ENCODE measurements around the gene DPF3. TPM values are rescaled to one million over a fixed set of nuclear protein-coding genes. Genes with fewer than 3 reads are reported as not detected.

DPF3 gene
- total RNA-seq, 2 donors from 2014 or later = 11.0 TPM; not detected in 1

DNA sequence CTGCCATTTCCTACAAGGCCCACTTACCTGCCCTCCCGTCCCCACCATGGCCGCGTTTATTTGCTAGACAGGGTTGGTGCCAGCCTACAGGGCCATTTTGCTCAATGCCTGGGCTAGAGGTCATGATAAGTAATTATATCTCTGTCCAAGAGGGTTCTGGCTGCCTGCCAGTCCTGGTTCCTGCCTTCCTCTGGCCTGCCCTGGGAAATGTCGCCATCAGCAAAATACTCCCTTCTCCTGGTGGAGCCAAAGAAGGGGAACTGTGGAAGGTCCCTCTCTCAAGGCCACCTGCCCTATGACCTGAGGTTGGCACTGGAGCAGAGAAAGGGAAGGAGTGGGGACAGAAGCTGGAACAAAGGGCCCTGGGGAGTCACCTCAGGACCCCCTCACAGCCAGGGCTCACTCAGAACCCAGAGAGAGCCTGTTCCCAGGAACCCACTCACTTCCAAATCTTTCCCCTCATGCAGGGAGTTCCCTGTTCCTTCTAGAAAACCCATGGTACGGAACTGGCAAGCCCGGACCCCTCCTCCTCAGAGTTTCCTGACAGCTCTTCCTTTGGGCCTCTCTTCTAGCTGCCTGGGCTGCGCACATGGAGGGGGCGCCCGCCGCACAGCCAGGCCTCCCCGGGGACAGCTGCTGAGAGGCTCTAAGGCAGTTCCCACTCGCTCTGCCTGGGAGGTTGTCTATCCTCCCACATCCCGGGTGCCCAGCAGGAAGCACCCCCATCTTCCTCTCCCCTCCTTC lies 280.5 kb downstream of the DPF3 start:
- Histone ChIP-seq H3K27ac (no peak overlapping the region), H3K4me3 (no peak overlapping the region), H3K4me1 (replicated peaks) (no peaks in the 10 kb centered on the region), H3K36me3 (no peaks in the 10 kb centered on the region), H3K27me3 (replicated peaks; ENCODE audit: insufficient read depth) (no peaks in the 10 kb centered on the region), H3K9me3 (no peaks in the 10 kb centered on the region)
- WGBS = 74% methylated on average over 12 of the region's 13 CpGs
- no peak for DNase-seq (ENCODE audit: low spot score)
- TF ChIP-seq, protein P1, sequence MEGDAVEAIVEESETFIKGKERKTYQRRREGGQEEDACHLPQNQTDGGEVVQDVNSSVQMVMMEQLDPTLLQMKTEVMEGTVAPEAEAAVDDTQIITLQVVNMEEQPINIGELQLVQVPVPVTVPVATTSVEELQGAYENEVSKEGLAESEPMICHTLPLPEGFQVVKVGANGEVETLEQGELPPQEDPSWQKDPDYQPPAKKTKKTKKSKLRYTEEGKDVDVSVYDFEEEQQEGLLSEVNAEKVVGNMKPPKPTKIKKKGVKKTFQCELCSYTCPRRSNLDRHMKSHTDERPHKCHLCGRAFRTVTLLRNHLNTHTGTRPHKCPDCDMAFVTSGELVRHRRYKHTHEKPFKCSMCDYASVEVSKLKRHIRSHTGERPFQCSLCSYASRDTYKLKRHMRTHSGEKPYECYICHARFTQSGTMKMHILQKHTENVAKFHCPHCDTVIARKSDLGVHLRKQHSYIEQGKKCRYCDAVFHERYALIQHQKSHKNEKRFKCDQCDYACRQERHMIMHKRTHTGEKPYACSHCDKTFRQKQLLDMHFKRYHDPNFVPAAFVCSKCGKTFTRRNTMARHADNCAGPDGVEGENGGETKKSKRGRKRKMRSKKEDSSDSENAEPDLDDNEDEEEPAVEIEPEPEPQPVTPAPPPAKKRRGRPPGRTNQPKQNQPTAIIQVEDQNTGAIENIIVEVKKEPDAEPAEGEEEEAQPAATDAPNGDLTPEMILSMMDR (IDR thresholded peaks at IDR 0.05) = no peak
- TF ChIP-seq POLR2AphosphoS5 (IDR thresholded peaks at IDR 0.05) (no peak), POLR2A (IDR thresholded peaks at IDR 0.05) (no peak)
- intact Hi-C loops (cut with DNase I) = no loop called here

DNA sequence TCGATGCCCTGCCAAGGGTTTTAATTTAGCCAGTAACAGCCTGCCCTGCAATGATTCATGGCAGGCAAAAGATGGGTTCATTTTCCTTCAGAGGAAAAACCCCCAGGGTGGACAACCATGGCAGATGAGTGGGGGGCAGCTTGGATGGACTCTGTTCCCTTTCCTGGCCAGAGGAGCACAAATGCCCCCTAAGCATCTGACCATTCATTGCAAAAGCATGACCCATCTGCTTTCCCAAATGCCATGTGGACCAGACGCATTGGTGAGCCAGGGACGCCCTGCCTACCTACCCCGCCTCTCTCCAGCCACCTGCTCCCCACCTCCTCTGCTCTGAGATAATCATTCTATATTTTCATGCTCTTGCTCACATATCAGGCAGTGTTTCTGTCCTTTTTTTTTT lies 281.9 kb downstream of the DPF3 start:
- WGBS = 91% methylated on average over 4 of the region's 4 CpGs
- intact Hi-C loops (cut with DNase I) = no loop called here
- H3K4me3 ChIP-seq = no peak overlapping the region
- no peaks in the 10 kb centered on the region for H3K9me3 ChIP-seq
- H3K4me1 ChIP-seq (replicated peaks) = no peaks in the 10 kb centered on the region
- TF ChIP-seq POLR2AphosphoS5 (IDR thresholded peaks at IDR 0.05) (no peak), POLR2A (IDR thresholded peaks at IDR 0.05) (no peak)
- TF ChIP-seq, protein P1 (IDR thresholded peaks at IDR 0.05) = no peak
- no peaks in the 10 kb centered on the region for H3K27me3 ChIP-seq (replicated peaks; ENCODE audit: insufficient read depth)
- no peak for DNase-seq (ENCODE audit: low spot score)
- H3K27ac ChIP-seq = no peak overlapping the region
- H3K36me3 ChIP-seq = no peaks in the 10 kb centered on the region

GRCh38 chr14:72611506-72611905 lies 282.4 kb downstream of the DPF3 start:
- H3K27me3 ChIP-seq (replicated peaks; ENCODE audit: insufficient read depth) = no peaks in the 10 kb centered on the region
- TF ChIP-seq POLR2A (IDR thresholded peaks at IDR 0.05) (no peak), POLR2AphosphoS5 (IDR thresholded peaks at IDR 0.05) (no peak)
- TF ChIP-seq, protein P1 (IDR thresholded peaks at IDR 0.05) = no peak
- no peak for DNase-seq (ENCODE audit: low spot score)
- H3K36me3 ChIP-seq = no peaks in the 10 kb centered on the region
- no peak overlapping the region for H3K4me3 ChIP-seq
- WGBS = 96% methylated on average over 4 of the region's 4 CpGs
- no peak overlapping the region for H3K27ac ChIP-seq
- intact Hi-C loops (cut with DNase I) = no loop called here
- no peaks in the 10 kb centered on the region for H3K4me1 ChIP-seq (replicated peaks)
- H3K9me3 ChIP-seq = no peaks in the 10 kb centered on the region

DNA sequence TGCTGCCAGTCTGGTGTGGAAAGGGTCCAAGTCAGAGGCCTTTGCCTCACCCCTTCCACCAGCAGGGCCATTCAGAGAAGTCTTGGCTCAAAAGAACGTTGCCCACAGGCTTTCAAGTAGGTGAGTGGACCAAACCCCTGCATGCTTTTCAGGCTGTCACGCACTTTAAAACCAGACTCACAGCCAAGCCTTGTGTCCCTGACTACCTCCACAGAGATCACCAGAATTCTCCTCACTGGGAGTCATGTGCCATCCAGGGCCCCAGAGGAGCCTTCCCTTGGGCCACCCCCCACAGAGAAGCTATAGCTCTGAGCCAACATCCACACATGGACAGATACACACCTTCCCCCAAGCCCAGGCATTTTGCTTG lies 283.1 kb downstream of the DPF3 start:
- intact Hi-C loops (cut with DNase I) = no loop called here
- no peaks in the 10 kb centered on the region for H3K9me3 ChIP-seq
- no peaks in the 10 kb centered on the region for H3K36me3 ChIP-seq
- H3K27me3 ChIP-seq (replicated peaks; ENCODE audit: insufficient read depth) = no peaks in the 10 kb centered on the region
- DNase-seq (ENCODE audit: low spot score) = no peak
- H3K4me3 ChIP-seq = no peak overlapping the region
- WGBS = 67% methylated on average over 2 of the region's 2 CpGs
- TF ChIP-seq, protein P1 (IDR thresholded peaks at IDR 0.05) = no peak
- no peak for TF ChIP-seq POLR2A (IDR thresholded peaks at IDR 0.05)
- no peak for TF ChIP-seq POLR2AphosphoS5 (IDR thresholded peaks at IDR 0.05)
- H3K4me1 ChIP-seq (replicated peaks) = no peaks in the 10 kb centered on the region
- no peak overlapping the region for H3K27ac ChIP-seq

Data from prostate gland (tissue), 2 donors.